ENCODE results near the gene SYP. TPM values are rescaled to one million over a fixed set of nuclear protein-coding genes. Genes with fewer than 3 reads are reported as not detected.
A peak's percentile ranks its signal among the peaks of the same experiment; 100 is the strongest.

SYP gene
- total and polyA plus RNA-seq, 4 donors: 0.30 to 0.67 (median 0.47) TPM

- no peaks in the 10 kb centered on the region for H3K9me3 ChIP-seq (ENCODE audit: control insufficient read depth in 4 of 4, low read length in 3 of 4)
- no peaks in the 10 kb centered on the region for H3K36me3 ChIP-seq (ENCODE audit: control insufficient read depth in 4 of 4, insufficient read depth in 3 of 4, low read depth in 1 of 4, low read length in 3 of 4)
- peak within 1 kb of the TSS; percentile 95 for H3K27ac ChIP-seq (ENCODE audit: low read depth in 1 of 2, low read length in 2 of 2)
- TF ChIP-seq EGR1 (IDR thresholded peaks at IDR 0.05; ENCODE audit: low read depth in 2 of 2) (no peak), RAD21 (IDR thresholded peaks at IDR 0.05) (no peak), NR2F2 (IDR thresholded peaks at IDR 0.05) (no peak), FOXA2 (IDR thresholded peaks at IDR 0.05) (no peak), JUND (IDR thresholded peaks at IDR 0.05) (no peak), FOXA1 (IDR thresholded peaks at IDR 0.05) (no peak), SP1 (IDR thresholded peaks at IDR 0.05) (no peak)
- no peak for DNase-seq (ENCODE audit: low spot score)
- WGBS: 34% methylated on average over 28 of the region's 28 CpGs
- H3K4me3 ChIP-seq (ENCODE audit: low read depth in 1 of 3, low read length in 3 of 3): peak within 1 kb of the TSS in 2 of 3 donors; percentile 49 to 50
- peaks cover 0 to 4% (median 2%) of the 10 kb centered on the region in 4 donors for H3K4me1 ChIP-seq (ENCODE audit: control insufficient read depth in 4 of 4, insufficient read depth in 4 of 4, low read length in 3 of 4)
- H3K9ac ChIP-seq (ENCODE audit: low read depth in 1 of 2, low read length in 2 of 2): peak within 1 kb of the TSS in 1 of 2 donors; percentile 39
- no peaks in the 10 kb centered on the region for H3K27me3 ChIP-seq (ENCODE audit: control insufficient read depth in 4 of 4, insufficient read depth in 4 of 4, low read length in 3 of 4)
These were observed 37.4 kb downstream of the SYP start, which contains the start of gene MAGIX for GRCh38 chrX:49162620-49163019. Gene MAGIX (plus strand): TSS chrX:49162758. CDS start chrX:49162890, 132 bp downstream.

- Histone ChIP-seq H3K4me3 (ENCODE audit: low read depth in 1 of 3, low read length in 3 of 3) (no peak overlapping the region), H3K4me1 (ENCODE audit: control insufficient read depth in 4 of 4, insufficient read depth in 4 of 4, low read length in 3 of 4) (peaks cover 0 to 3% (median 1%) of the 10 kb centered on the region in 4 donors), H3K9me3 (ENCODE audit: control insufficient read depth in 4 of 4, low read length in 3 of 4) (no peaks in the 10 kb centered on the region), H3K27ac (ENCODE audit: low read depth in 1 of 2, low read length in 2 of 2) (no peak overlapping the region), H3K27me3 (ENCODE audit: control insufficient read depth in 4 of 4, insufficient read depth in 4 of 4, low read length in 3 of 4) (no peaks in the 10 kb centered on the region), H3K36me3 (ENCODE audit: control insufficient read depth in 4 of 4, insufficient read depth in 3 of 4, low read depth in 1 of 4, low read length in 3 of 4) (no peaks in the 10 kb centered on the region), H3K9ac (ENCODE audit: low read depth in 1 of 2, low read length in 2 of 2) (no peak overlapping the region)
- no peak for TF ChIP-seq SP1 (IDR thresholded peaks at IDR 0.05)
- TF ChIP-seq, protein P1, sequence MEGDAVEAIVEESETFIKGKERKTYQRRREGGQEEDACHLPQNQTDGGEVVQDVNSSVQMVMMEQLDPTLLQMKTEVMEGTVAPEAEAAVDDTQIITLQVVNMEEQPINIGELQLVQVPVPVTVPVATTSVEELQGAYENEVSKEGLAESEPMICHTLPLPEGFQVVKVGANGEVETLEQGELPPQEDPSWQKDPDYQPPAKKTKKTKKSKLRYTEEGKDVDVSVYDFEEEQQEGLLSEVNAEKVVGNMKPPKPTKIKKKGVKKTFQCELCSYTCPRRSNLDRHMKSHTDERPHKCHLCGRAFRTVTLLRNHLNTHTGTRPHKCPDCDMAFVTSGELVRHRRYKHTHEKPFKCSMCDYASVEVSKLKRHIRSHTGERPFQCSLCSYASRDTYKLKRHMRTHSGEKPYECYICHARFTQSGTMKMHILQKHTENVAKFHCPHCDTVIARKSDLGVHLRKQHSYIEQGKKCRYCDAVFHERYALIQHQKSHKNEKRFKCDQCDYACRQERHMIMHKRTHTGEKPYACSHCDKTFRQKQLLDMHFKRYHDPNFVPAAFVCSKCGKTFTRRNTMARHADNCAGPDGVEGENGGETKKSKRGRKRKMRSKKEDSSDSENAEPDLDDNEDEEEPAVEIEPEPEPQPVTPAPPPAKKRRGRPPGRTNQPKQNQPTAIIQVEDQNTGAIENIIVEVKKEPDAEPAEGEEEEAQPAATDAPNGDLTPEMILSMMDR (IDR thresholded peaks at IDR 0.05; ENCODE audit: low read depth, low read length, missing input control): no peak
- no peak for TF ChIP-seq RXRA (IDR thresholded peaks at IDR 0.05)
- no peak for TF ChIP-seq HNF4A (conservative IDR thresholded peaks at IDR 0.05)
- TF ChIP-seq RAD21 (IDR thresholded peaks at IDR 0.05): no peak
- TF ChIP-seq NR2F2 (IDR thresholded peaks at IDR 0.05): no peak
- no peak for TF ChIP-seq ZBTB33 (IDR thresholded peaks at IDR 0.05)
- no peak for TF ChIP-seq FOXA2 (IDR thresholded peaks at IDR 0.05)
- TF ChIP-seq JUND (IDR thresholded peaks at IDR 0.05): no peak
- no peak for TF ChIP-seq YY1 (IDR thresholded peaks at IDR 0.05)
- no peak for TF ChIP-seq REST (IDR thresholded peaks at IDR 0.05)
- TF ChIP-seq HNF4G (IDR thresholded peaks at IDR 0.05): no peak
- TF ChIP-seq MAX (IDR thresholded peaks at IDR 0.05): no peak
- 96% methylated on average over 5 of the region's 5 CpGs for WGBS
- DNase-seq (ENCODE audit: low spot score): no peak
These were observed 38.4 kb downstream of the SYP start for GRCh38 chrX:49161632-49162031.
